Fibroblast of lung (primary cell): ENCODE results near the gene STK26. TPM values are rescaled to one million over a fixed set of nuclear protein-coding genes. Genes with fewer than 3 reads are reported as not detected.

Experiments
- DNase-seq, 2 donors: peaks; one replicate each; pipeline versions ENCODE4 v3.0.0 to v3.0.0-alpha.2; 2010; ENCODE audit warnings: low read depth in 2 of 2
- H2AFZ ChIP-seq: 2 replicates; pipeline ENCODE4 v1.5.1; 2012; ENCODE audit warnings: low read length, control low read depth, inconsistent platforms
- H3K27ac ChIP-seq: 2 replicates; pipeline ENCODE4 v1.5.1; 2011; ENCODE audit warnings: low read length, control low read depth; ENCODE audit not compliant: insufficient read depth
- H3K27me3 ChIP-seq: 2 replicates; pipeline ENCODE4 v1.5.1; 2011; ENCODE audit warnings: mild to moderate bottlenecking, low read length; ENCODE audit not compliant: control insufficient read depth, insufficient read depth
- H3K36me3 ChIP-seq: 2 replicates; pipeline ENCODE4 v1.5.1; 2011; ENCODE audit warnings: low read length; ENCODE audit not compliant: control insufficient read depth, insufficient read depth
- H3K4me1 ChIP-seq: 2 replicates; pipeline ENCODE4 v1.5.1; 2011; ENCODE audit warnings: low read length; ENCODE audit not compliant: control insufficient read depth, insufficient read depth; ENCODE audit errors: extremely low read depth
- H3K4me2 ChIP-seq: 2 replicates; pipeline ENCODE4 v1.5.1; 2011; ENCODE audit warnings: low read length, control low read depth; ENCODE audit not compliant: insufficient read depth; ENCODE audit errors: extremely low read depth
- H3K4me3 ChIP-seq, 4 experiments: fragments of 200-600 bp in 1 of 4; sonication (generic) in 1 of 4; replicated peaks in 1 of 4; 2 replicates each; pipeline ENCODE4 v1.5.1; 2011 to 2016; ENCODE audit warnings: low read length in 4 of 4, low read depth in 3 of 4, mild to moderate bottlenecking in 3 of 4, control low read depth in 2 of 4, inconsistent platforms in 1 of 4, mixed read lengths in 1 of 4; ENCODE audit not compliant: insufficient read depth in 1 of 4; ENCODE audit errors: control extremely low read depth in 1 of 4
- H3K79me2 ChIP-seq: 2 replicates; pipeline ENCODE4 v1.5.1; 2012; ENCODE audit warnings: mild to moderate bottlenecking, low read length, inconsistent platforms; ENCODE audit not compliant: control insufficient read depth, insufficient read depth
- H3K9ac ChIP-seq: 2 replicates; pipeline ENCODE4 v1.5.1; 2011; ENCODE audit warnings: mild to moderate bottlenecking, low read length, control low read depth; ENCODE audit not compliant: insufficient read depth
- H3K9me3 ChIP-seq: 2 replicates; pipeline ENCODE4 v1.5.1; 2012; ENCODE audit warnings: low read depth, low read length; ENCODE audit not compliant: control insufficient read depth, insufficient read depth
- H4K20me1 ChIP-seq: 2 replicates; pipeline ENCODE4 v1.5.1; 2011; ENCODE audit warnings: low read length; ENCODE audit not compliant: control insufficient read depth, insufficient read depth; ENCODE audit errors: extremely low read depth
- CTCF ChIP-seq, 2 donors: IDR thresholded peaks in 1 of 2; conservative IDR thresholded peaks in 1 of 2; 1 replicate in 1 of 2; 2 replicates in 1 of 2; pipeline ENCODE4 v1.5.1; 2011 to 2012; ENCODE audit warnings: low read length in 2 of 2, control low read depth in 1 of 2, inconsistent platforms in 1 of 2, low read depth in 1 of 2, mild to moderate bottlenecking in 1 of 2
- EZH2 ChIP-seq: IDR thresholded peaks from 2 replicates; pipeline ENCODE4 v1.5.1; 2012; ENCODE audit warnings: low read length, control low read depth, mild to moderate bottlenecking; ENCODE audit errors: missing control alignments
- polyA plus RNA-seq, 2 donors: library from polyadenylated mRNA; depleted of rRNA in 1 of 2; stranded (reverse) in 1 of 2; unstranded in 1 of 2; fragments of >200 nt; gene quantifications; 2 replicates each; pipeline ENCODE4 v1.2.1, GENCODE V29; 2011 to 2012; ENCODE audit warnings: missing spikeins in 1 of 2
- total RNA-seq: library from RNA; depleted of rRNA; stranded (reverse); fragments of >200 nt; gene quantifications from 2 replicates; pipeline ENCODE4 v1.2.1, GENCODE V29; 2014

The STK26 gene
- total and polyA plus RNA-seq, 2 donors (not counting 1 experiment from before 2014, with no cell fraction given), result 2.0 to 2.2 TPM

GRCh38 chrX:132101206-132101605 is 78.1 kb downstream of the STK26 start:
- no peak for TF ChIP-seq CTCF (conservative IDR thresholded peaks at IDR 0.05 in 1 of 2, IDR thresholded peaks at IDR 0.05 in 1 of 2; ENCODE audit: low read depth in 1 of 2, low read length in 2 of 2)
- H3K27me3 ChIP-seq, result no peaks in the 10 kb centered on the region
- no peak overlapping the region for H3K4me2 ChIP-seq
- H3K4me3 ChIP-seq, result no peak overlapping the region
- H4K20me1 ChIP-seq, result no peaks in the 10 kb centered on the region
- no peak for DNase-seq
- H3K9ac ChIP-seq, result no peak overlapping the region
- H3K27ac ChIP-seq, result no peak overlapping the region
- H3K9me3 ChIP-seq, result no peaks in the 10 kb centered on the region
- H3K79me2 ChIP-seq, result no peaks in the 10 kb centered on the region
- no peak overlapping the region for H2AFZ ChIP-seq
- no peaks in the 10 kb centered on the region for H3K4me1 ChIP-seq
- H3K36me3 ChIP-seq, result no peaks in the 10 kb centered on the region

- DNase-seq, result no peak
- H3K27ac ChIP-seq, result no peak overlapping the region
- no peaks in the 10 kb centered on the region for H3K27me3 ChIP-seq
- H3K9me3 ChIP-seq, result no peaks in the 10 kb centered on the region
- H2AFZ ChIP-seq, result no peak overlapping the region
- no peaks in the 10 kb centered on the region for H3K4me1 ChIP-seq
- no peak overlapping the region for H3K4me3 ChIP-seq
- H3K4me2 ChIP-seq, result no peak overlapping the region
- no peaks in the 10 kb centered on the region for H3K79me2 ChIP-seq
- H3K36me3 ChIP-seq, result no peaks in the 10 kb centered on the region
- no peak overlapping the region for H3K9ac ChIP-seq
- TF ChIP-seq EZH2, result no peak
- no peak for TF ChIP-seq CTCF (conservative IDR thresholded peaks at IDR 0.05 in 1 of 2, IDR thresholded peaks at IDR 0.05 in 1 of 2; ENCODE audit: low read depth in 1 of 2, low read length in 2 of 2)
- no peaks in the 10 kb centered on the region for H4K20me1 ChIP-seq
Observed at GRCh38 chrX:132101799-132102198, 78.7 kb downstream of the STK26 start.

- no peaks in the 10 kb centered on the region for H4K20me1 ChIP-seq
- DNase-seq, result no peak
- H3K9ac ChIP-seq, result no peak overlapping the region
- no peaks in the 10 kb centered on the region for H3K9me3 ChIP-seq
- no peaks in the 10 kb centered on the region for H3K79me2 ChIP-seq
- no peak overlapping the region for H3K4me2 ChIP-seq
- no peak overlapping the region for H3K27ac ChIP-seq
- no peaks in the 10 kb centered on the region for H3K27me3 ChIP-seq
- TF ChIP-seq EZH2 (no peak), CTCF (conservative IDR thresholded peaks at IDR 0.05 in 1 of 2, IDR thresholded peaks at IDR 0.05 in 1 of 2; ENCODE audit: low read depth in 1 of 2, low read length in 2 of 2) (no peak)
- H2AFZ ChIP-seq, result no peak overlapping the region
- no peak overlapping the region for H3K4me3 ChIP-seq
- H3K36me3 ChIP-seq, result no peaks in the 10 kb centered on the region
- H3K4me1 ChIP-seq, result no peaks in the 10 kb centered on the region
Observed at GRCh38 chrX:132107291-132107690, 84.2 kb downstream of the STK26 start.
